Astrocyte (in vitro differentiated cells and primary cell): ENCODE measurements around the gene FAM110D.

ENCODE experiments used
- EZH2 ChIP-seq: IDR thresholded peaks from 2 replicates; pipeline ENCODE4 v1.6.1; 2012; ENCODE audit warnings: mild to moderate bottlenecking, low read length, inconsistent platforms; ENCODE audit not compliant: insufficient read depth
- TF ChIP-seq, protein P1 (sequence below): IDR thresholded peaks from 2 replicates; pipeline ENCODE4 v1.5.1; 2011; ENCODE audit warnings: low read depth, mild to moderate bottlenecking, inconsistent platforms, low read length, moderate library complexity; ENCODE audit not compliant: insufficient read depth

DNA sequence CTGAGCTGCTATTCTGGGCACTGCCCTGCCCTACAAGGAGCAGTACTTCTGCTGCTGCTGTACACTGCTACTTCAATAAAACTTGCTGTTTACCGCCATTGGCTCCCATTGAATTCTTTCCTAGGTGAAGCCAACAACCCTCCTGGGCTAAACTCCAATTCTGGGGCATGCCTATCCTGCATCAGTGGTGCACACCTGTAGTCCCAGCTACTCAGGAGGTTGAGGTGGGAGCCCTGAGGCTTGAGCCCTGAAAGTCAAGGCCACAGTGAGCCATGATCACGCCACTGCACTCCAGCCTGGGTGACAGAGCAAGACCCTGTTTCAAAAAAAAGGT is 26.1 kb upstream of the FAM110D start:
- TF ChIP-seq, protein P1, sequence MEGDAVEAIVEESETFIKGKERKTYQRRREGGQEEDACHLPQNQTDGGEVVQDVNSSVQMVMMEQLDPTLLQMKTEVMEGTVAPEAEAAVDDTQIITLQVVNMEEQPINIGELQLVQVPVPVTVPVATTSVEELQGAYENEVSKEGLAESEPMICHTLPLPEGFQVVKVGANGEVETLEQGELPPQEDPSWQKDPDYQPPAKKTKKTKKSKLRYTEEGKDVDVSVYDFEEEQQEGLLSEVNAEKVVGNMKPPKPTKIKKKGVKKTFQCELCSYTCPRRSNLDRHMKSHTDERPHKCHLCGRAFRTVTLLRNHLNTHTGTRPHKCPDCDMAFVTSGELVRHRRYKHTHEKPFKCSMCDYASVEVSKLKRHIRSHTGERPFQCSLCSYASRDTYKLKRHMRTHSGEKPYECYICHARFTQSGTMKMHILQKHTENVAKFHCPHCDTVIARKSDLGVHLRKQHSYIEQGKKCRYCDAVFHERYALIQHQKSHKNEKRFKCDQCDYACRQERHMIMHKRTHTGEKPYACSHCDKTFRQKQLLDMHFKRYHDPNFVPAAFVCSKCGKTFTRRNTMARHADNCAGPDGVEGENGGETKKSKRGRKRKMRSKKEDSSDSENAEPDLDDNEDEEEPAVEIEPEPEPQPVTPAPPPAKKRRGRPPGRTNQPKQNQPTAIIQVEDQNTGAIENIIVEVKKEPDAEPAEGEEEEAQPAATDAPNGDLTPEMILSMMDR: no peak
- TF ChIP-seq EZH2: no peak
